EL (cell line): ENCODE measurements around the gene RXRG.
"Not testable (repeated sequence)": the region's sequence is repeated elsewhere in the genome, so short reads cannot be mapped to it uniquely, and the experiment has no call there.

Experiments used
- DNase-seq: peaks from one replicate; pipeline ENCODE4 v3.0.0-alpha.2; 2016

RXRG gene

GRCh38 chr1:165444897-165445370 is at the start of gene RXRG:
Gene RXRG (minus strand): TSS chr1:165445126. CDS start chr1:165444893, 233 bp downstream.
- DNase-seq, result no peak

GRCh38 chr1:165492845-165493373 is 48.0 kb upstream of the RXRG start:
- DNase-seq, result no peak

GRCh38 chr1:165490175-165490574 is 45.2 kb upstream of the RXRG start:
- no peak for DNase-seq

- DNase-seq, result no peak
Observed at GRCh38 chr1:165487921-165488320, 43.0 kb upstream of the RXRG start.

- no peak for DNase-seq
Observed at GRCh38 chr1:165486663-165487062, 41.7 kb upstream of the RXRG start.

GRCh38 chr1:165485716-165486115 is 40.8 kb upstream of the RXRG start:
- DNase-seq, result no peak

- DNase-seq, result no peak
Observed at GRCh38 chr1:165484532-165484931, 39.6 kb upstream of the RXRG start.

- DNase-seq, result no peak
Observed at GRCh38 chr1:165483412-165483811, 38.5 kb upstream of the RXRG start.

- DNase-seq, result peak; percentile 90
Observed at GRCh38 chr1:165481820-165482532, 37.0 kb upstream of the RXRG start.

GRCh38 chr1:165476776-165477175 is 31.9 kb upstream of the RXRG start:
- no peak for DNase-seq

- DNase-seq, result no peak
Observed at GRCh38 chr1:165474196-165474595, 29.3 kb upstream of the RXRG start.

GRCh38 chr1:165473081-165473480 is 28.2 kb upstream of the RXRG start:
- no peak for DNase-seq

GRCh38 chr1:165468726-165469249 is 23.9 kb upstream of the RXRG start:
- no peak for DNase-seq

GRCh38 chr1:165468253-165468652 is 23.3 kb upstream of the RXRG start:
- no peak for DNase-seq

GRCh38 chr1:165467706-165468105 is 22.8 kb upstream of the RXRG start:
- DNase-seq, result no peak

- DNase-seq, result no peak
Observed at GRCh38 chr1:165463978-165464377, 19.1 kb upstream of the RXRG start.

- DNase-seq, result not testable (repeated sequence)
Observed at GRCh38 chr1:165459683-165460082, 14.8 kb upstream of the RXRG start.

GRCh38 chr1:165456861-165457260 is 11.9 kb upstream of the RXRG start:
- no peak for DNase-seq

GRCh38 chr1:165456114-165456513 is 11.2 kb upstream of the RXRG start:
- DNase-seq, result no peak

GRCh38 chr1:165455111-165455510 is 10.2 kb upstream of the RXRG start:
- DNase-seq, result no peak

- no peak for DNase-seq
Observed at GRCh38 chr1:165454091-165454610, 9.2 kb upstream of the RXRG start.

- no peak for DNase-seq
Observed at GRCh38 chr1:165452336-165453130, 7.6 kb upstream of the RXRG start.

GRCh38 chr1:165451691-165452090 is 6.8 kb upstream of the RXRG start:
- DNase-seq, result no peak
